A673 (cell line): ENCODE results near the gene NTRK1.

Experiments
- EZH2 ChIP-seq: fragments of 200-600 bp; sonication (generic); IDR thresholded peaks from 2 replicates; pipeline ENCODE4 v1.6.1; 2017; ENCODE audit warnings: borderline replicate concordance, low read depth, mild to moderate bottlenecking, mixed read lengths, antibody characterized with exemption, low read length; ENCODE audit not compliant: poor library complexity, severe bottlenecking
- TF ChIP-seq, protein P1 (sequence below): fragments of 300-800, 200-600 bp; sonication (generic); conservative IDR thresholded peaks from 2 replicates; pipeline ENCODE4 v1.5.1; 2017; ENCODE audit warnings: low read depth, mild to moderate bottlenecking, antibody characterized with exemption, low read length, moderate library complexity, mixed read lengths

- TF ChIP-seq, protein P1, sequence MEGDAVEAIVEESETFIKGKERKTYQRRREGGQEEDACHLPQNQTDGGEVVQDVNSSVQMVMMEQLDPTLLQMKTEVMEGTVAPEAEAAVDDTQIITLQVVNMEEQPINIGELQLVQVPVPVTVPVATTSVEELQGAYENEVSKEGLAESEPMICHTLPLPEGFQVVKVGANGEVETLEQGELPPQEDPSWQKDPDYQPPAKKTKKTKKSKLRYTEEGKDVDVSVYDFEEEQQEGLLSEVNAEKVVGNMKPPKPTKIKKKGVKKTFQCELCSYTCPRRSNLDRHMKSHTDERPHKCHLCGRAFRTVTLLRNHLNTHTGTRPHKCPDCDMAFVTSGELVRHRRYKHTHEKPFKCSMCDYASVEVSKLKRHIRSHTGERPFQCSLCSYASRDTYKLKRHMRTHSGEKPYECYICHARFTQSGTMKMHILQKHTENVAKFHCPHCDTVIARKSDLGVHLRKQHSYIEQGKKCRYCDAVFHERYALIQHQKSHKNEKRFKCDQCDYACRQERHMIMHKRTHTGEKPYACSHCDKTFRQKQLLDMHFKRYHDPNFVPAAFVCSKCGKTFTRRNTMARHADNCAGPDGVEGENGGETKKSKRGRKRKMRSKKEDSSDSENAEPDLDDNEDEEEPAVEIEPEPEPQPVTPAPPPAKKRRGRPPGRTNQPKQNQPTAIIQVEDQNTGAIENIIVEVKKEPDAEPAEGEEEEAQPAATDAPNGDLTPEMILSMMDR = no peak
- TF ChIP-seq EZH2 = no peak
These were observed 17.9 kb upstream of the NTRK1 start for GRCh38 chr1:156842618-156843300.
